ENCODE measurements around the gene SOX4. TPM values are rescaled to one million over a fixed set of nuclear protein-coding genes. Genes with fewer than 3 reads are reported as not detected.

Gene SOX4
- total RNA-seq, 4 donors from 2014 or later, result 10.9 to 16.7 (median 15.8) TPM

DNA sequence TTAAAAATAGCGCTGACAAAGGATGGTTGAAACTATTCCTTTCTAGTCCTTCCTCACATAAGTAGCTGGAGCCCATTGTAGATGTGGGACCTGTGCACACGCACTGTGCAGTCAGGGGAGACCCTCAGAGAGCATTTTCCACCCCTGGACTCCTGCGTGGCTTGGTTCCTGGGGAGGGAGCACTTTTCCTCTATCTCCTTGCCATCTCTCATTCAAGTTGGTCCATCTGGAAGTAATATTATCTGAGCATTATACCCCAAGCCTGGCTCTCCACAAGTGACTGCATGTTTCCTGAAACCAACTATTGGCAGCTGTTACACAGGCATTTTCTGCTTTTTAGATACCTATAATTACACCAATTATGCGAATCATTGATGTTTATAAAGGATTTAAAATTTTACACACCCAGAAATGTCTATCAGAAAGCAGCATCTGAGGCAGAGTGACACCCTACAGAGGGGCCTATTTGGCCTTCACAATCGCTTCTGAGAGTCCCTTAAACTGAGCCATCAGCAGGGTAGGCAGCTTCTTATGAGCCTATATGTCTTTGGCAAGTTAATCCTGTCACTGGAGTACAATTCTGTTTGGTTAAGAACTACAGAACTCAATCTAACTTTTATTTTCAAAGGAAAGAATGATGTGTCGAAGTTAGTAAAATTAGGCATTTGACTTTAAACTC lies 18.7 kb downstream of the SOX4 start:
- H3K4me3 ChIP-seq, result no peak overlapping the region
- no peak for DNase-seq (ENCODE audit: low spot score in 2 of 2)
- no peaks in the 10 kb centered on the region for H3K36me3 ChIP-seq
- H3K9me3 ChIP-seq, result no peaks in the 10 kb centered on the region
- H3K4me1 ChIP-seq, result peaks cover 3% of the 10 kb centered on the region
- TF ChIP-seq EP300 (IDR thresholded peaks at IDR 0.05) (no peak), POLR2A (IDR thresholded peaks at IDR 0.05) (no peak), POLR2AphosphoS5 (IDR thresholded peaks at IDR 0.05) (no peak)
- TF ChIP-seq, protein P1, sequence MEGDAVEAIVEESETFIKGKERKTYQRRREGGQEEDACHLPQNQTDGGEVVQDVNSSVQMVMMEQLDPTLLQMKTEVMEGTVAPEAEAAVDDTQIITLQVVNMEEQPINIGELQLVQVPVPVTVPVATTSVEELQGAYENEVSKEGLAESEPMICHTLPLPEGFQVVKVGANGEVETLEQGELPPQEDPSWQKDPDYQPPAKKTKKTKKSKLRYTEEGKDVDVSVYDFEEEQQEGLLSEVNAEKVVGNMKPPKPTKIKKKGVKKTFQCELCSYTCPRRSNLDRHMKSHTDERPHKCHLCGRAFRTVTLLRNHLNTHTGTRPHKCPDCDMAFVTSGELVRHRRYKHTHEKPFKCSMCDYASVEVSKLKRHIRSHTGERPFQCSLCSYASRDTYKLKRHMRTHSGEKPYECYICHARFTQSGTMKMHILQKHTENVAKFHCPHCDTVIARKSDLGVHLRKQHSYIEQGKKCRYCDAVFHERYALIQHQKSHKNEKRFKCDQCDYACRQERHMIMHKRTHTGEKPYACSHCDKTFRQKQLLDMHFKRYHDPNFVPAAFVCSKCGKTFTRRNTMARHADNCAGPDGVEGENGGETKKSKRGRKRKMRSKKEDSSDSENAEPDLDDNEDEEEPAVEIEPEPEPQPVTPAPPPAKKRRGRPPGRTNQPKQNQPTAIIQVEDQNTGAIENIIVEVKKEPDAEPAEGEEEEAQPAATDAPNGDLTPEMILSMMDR (IDR thresholded peaks at IDR 0.05), result no peak
- 78% methylated on average over 6 of the region's 6 CpGs for WGBS
- no peak overlapping the region for H3K27ac ChIP-seq
- H3K27me3 ChIP-seq, result no peaks in the 10 kb centered on the region

DNA sequence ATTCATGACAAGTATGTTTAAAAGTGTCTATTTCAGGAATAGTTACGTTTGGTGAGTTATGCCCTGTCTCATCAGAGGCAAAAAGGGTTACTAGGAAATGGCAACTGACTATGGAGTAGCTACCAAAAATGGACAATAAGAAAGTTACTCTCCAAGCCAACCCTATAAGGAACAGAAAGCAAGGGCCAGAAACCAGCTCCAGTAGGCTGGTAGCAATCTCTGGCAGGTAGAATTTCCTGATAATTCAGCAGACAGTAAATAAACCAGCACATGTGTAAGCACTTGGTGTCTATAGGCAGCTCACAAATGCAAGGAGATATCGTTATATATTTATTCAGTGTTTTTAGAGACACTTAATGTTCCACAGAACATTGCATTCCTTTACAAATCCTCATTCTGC lies 20.3 kb downstream of the SOX4 start:
- Histone ChIP-seq H3K36me3 (no peaks in the 10 kb centered on the region), H3K4me1 (peaks cover 3% of the 10 kb centered on the region), H3K4me3 (no peak overlapping the region), H3K9me3 (no peaks in the 10 kb centered on the region), H3K27me3 (no peaks in the 10 kb centered on the region), H3K27ac (no peak overlapping the region)
- no peak for DNase-seq (ENCODE audit: low spot score in 2 of 2)
- 63% methylated on average over 2 of the region's 2 CpGs for WGBS
- TF ChIP-seq POLR2A (IDR thresholded peaks at IDR 0.05), result no peak
- no peak for TF ChIP-seq EP300 (IDR thresholded peaks at IDR 0.05)
- TF ChIP-seq POLR2AphosphoS5 (IDR thresholded peaks at IDR 0.05), result no peak
- TF ChIP-seq, protein P1 (IDR thresholded peaks at IDR 0.05), result no peak

DNA sequence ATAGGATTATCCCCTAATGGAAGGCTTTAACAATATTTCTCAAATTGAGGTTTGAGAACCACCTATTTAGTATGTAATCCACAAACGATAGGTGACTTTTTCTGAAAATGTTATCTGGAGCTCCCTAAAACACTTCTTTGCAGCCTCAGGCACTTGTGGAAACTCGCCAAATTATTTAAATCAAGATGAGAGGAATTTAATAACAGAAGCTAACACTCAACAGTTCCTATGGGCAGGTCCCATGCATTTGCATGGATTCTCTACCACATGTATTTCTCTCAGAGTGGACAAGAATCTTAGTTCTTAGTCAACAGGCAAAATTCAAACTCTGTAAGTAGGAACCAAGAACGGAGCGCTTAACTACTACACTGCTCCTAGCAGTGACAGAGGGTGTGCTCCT lies 20.7 kb downstream of the SOX4 start:
- WGBS, result 67% methylated on average over 4 of the region's 4 CpGs
- H3K27ac ChIP-seq, result no peak overlapping the region
- DNase-seq (ENCODE audit: low spot score in 2 of 2), result no peak
- H3K27me3 ChIP-seq, result no peaks in the 10 kb centered on the region
- H3K4me3 ChIP-seq, result no peak overlapping the region
- TF ChIP-seq, protein P1 (IDR thresholded peaks at IDR 0.05), result no peak
- TF ChIP-seq POLR2AphosphoS5 (IDR thresholded peaks at IDR 0.05) (no peak), EP300 (IDR thresholded peaks at IDR 0.05) (no peak), POLR2A (IDR thresholded peaks at IDR 0.05) (no peak)
- H3K36me3 ChIP-seq, result no peaks in the 10 kb centered on the region
- H3K4me1 ChIP-seq, result peaks cover 3% of the 10 kb centered on the region
- H3K9me3 ChIP-seq, result no peaks in the 10 kb centered on the region

DNA sequence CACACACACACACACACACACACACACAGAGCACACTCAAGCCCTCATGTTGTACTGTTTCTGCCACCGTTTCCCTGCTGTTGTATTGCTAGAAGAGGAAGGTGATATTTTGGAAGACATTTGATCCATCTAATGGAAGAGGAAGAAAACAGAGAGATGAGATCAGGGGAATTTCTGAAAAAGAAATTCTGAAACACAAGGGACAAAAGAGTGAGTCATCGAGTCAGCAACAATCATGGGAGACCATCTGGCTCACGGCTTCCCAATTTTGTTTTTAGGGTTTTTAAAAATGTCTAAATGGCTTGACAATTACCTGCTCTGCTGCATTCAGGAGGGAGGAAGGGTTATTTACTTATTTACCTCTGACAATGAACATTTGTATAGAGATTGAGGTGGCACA lies 22.0 kb downstream of the SOX4 start:
- Histone ChIP-seq H3K9me3 (no peaks in the 10 kb centered on the region), H3K4me3 (no peak overlapping the region), H3K36me3 (no peaks in the 10 kb centered on the region), H3K27ac (no peak overlapping the region), H3K27me3 (no peaks in the 10 kb centered on the region), H3K4me1 (peaks cover 3% of the 10 kb centered on the region)
- TF ChIP-seq, protein P1 (IDR thresholded peaks at IDR 0.05), result no peak
- TF ChIP-seq EP300 (IDR thresholded peaks at IDR 0.05), result no peak
- TF ChIP-seq POLR2AphosphoS5 (IDR thresholded peaks at IDR 0.05), result no peak
- TF ChIP-seq POLR2A (IDR thresholded peaks at IDR 0.05), result no peak
- DNase-seq (ENCODE audit: low spot score in 2 of 2), result no peak
- WGBS, result 54% methylated on average over 3 of the region's 3 CpGs

DNA sequence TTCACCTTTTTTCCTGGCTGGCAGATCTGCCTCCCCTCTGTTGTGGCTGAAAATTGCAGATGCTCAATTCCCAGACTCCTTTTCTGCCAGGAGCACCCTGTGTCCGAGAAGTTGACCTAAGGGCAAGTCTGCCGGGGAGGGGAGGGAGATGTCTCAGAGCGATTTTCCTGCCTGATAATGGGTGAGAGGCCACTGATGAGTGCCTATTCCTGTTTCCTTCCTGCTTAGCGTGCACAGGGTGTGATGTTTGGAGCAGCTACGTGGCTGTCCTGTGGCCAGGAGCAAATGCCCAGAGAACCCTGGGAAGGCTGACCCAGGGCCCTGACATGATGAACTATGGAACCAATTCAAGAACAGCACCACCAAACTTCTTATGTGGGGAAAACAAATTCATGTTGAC lies 22.5 kb downstream of the SOX4 start:
- Histone ChIP-seq H3K27me3 (no peaks in the 10 kb centered on the region), H3K9me3 (no peaks in the 10 kb centered on the region), H3K4me3 (no peak overlapping the region), H3K27ac (no peak overlapping the region), H3K36me3 (no peaks in the 10 kb centered on the region), H3K4me1 (peaks cover 3% of the 10 kb centered on the region)
- 53% methylated on average over 5 of the region's 5 CpGs for WGBS
- TF ChIP-seq EP300 (IDR thresholded peaks at IDR 0.05), result no peak
- DNase-seq (ENCODE audit: low spot score in 2 of 2), result no peak

DNA sequence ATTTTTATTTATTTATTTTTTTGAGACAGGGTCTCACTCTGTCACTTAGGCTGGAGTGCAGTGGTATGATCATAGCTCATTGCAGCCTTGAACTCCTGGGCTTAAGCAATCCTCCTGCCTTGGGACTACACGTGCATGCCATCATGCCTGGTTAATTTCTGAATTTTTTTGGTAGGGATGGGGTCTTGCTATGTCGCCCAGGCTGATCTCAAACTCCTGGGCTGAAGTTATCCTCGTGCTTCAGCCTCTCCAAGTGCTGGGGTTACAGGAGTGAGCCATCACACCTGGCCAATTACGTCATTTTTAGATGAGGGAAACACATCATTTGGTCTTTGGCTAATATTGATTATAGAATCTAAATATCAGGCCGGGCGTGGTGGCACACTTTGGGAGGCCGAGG lies 32.1 kb downstream of the SOX4 start:
- no peaks in the 10 kb centered on the region for H3K27me3 ChIP-seq
- no peak for DNase-seq (ENCODE audit: low spot score in 2 of 2)
- no peaks in the 10 kb centered on the region for H3K4me1 ChIP-seq
- H3K27ac ChIP-seq, result no peak overlapping the region
- no peaks in the 10 kb centered on the region for H3K9me3 ChIP-seq
- no peaks in the 10 kb centered on the region for H3K36me3 ChIP-seq
- H3K4me3 ChIP-seq, result no peak overlapping the region
- TF ChIP-seq POLR2AphosphoS5 (IDR thresholded peaks at IDR 0.05) (no peak), EP300 (IDR thresholded peaks at IDR 0.05) (no peak), POLR2A (IDR thresholded peaks at IDR 0.05) (no peak)
- TF ChIP-seq, protein P1 (IDR thresholded peaks at IDR 0.05), result no peak
- 85% methylated on average over 7 of the region's 7 CpGs for WGBS
